ENCODE measurements around the gene KCTD14. TPM values are rescaled to one million over a fixed set of nuclear protein-coding genes. Genes with fewer than 3 reads are reported as not detected.

Gene KCTD14
- total RNA-seq, 1 experiment from 2014 or later, result 12.6 TPM

GRCh38 chr11:78021611-78022010, 1.5 kb downstream of the KCTD14 start (continued):
- TF ChIP-seq ZBTB43 (CRISPR knock-in tag; IDR thresholded peaks at IDR 0.05), result no peak
- TF ChIP-seq E2F4 (CRISPR knock-in tag; IDR thresholded peaks at IDR 0.05; ENCODE audit: borderline replicate concordance, low read depth), result no peak
- no peak for TF ChIP-seq SOX15 (CRISPR knock-in tag; IDR thresholded peaks at IDR 0.05)
- TF ChIP-seq EMX1 (CRISPR knock-in tag; IDR thresholded peaks at IDR 0.05), result no peak
- TF ChIP-seq ZNF671 (CRISPR knock-in tag; IDR thresholded peaks at IDR 0.05), result no peak

- Mint-ChIP-seq H3K9me3 (no peaks in the 10 kb centered on the region), H3K4me3 (no peak overlapping the region), H3K36me3 (peaks cover 15% of the 10 kb centered on the region; the same call in 1 of the 2 replicates), H3K4me1 (peaks cover 24% of the 10 kb centered on the region), H3K27ac (no peak overlapping the region), H3K27me3 (ENCODE audit: low read depth) (no peaks in the 10 kb centered on the region; the same call in 1 of the 2 replicates)
- CTCF ChIA-PET, result interaction anchor here (0.6 to 1.2 kb wide), 4 partner anchors 20 to 177 kb away, joined by 3 to 7 read pairs (median 4); partner anchors contain the start of gene INTS4
- TF ChIP-seq ETV6 (CRISPR knock-in tag; IDR thresholded peaks at IDR 0.05) (no peak), ESRRA (CRISPR knock-in tag; IDR thresholded peaks at IDR 0.05; ENCODE audit: borderline replicate concordance) (no peak), ZNF121 (CRISPR knock-in tag; IDR thresholded peaks at IDR 0.05) (no peak), NFYB (CRISPR knock-in tag; conservative IDR thresholded peaks at IDR 0.05; ENCODE audit: low read depth) (no peak), ZBTB21 (CRISPR knock-in tag; IDR thresholded peaks at IDR 0.05; ENCODE audit: borderline replicate concordance) (no peak), GRHL2 (CRISPR knock-in tag; IDR thresholded peaks at IDR 0.05; ENCODE audit: insufficient replicate concordance, severe bottlenecking) (no peak), NR1H2 (CRISPR knock-in tag; IDR thresholded peaks at IDR 0.05) (no peak), CTCF (IDR thresholded peaks at IDR 0.05) (no peak)
- POLR2A ChIA-PET, result no interaction called here
- DNase-seq (ENCODE audit: low spot score) (no peak), ATAC-seq (no peak)
These were observed 2.8 kb downstream of the KCTD14 start for GRCh38 chr11:78020246-78020645.

- POLR2A ChIA-PET, result no interaction called here
- H3K27ac Mint-ChIP-seq, result no peak overlapping the region
- TF ChIP-seq ERG (CRISPR knock-in tag; IDR thresholded peaks at IDR 0.05) (no peak), ARID4B (CRISPR knock-in tag; IDR thresholded peaks at IDR 0.05; ENCODE audit: borderline replicate concordance) (no peak), ZNF396 (CRISPR knock-in tag; IDR thresholded peaks at IDR 0.05; ENCODE audit: borderline replicate concordance) (no peak), IRF1 (CRISPR knock-in tag; IDR thresholded peaks at IDR 0.05) (no peak), AFF4 (CRISPR knock-in tag; IDR thresholded peaks at IDR 0.05; ENCODE audit: borderline replicate concordance) (no peak), MXD4 (CRISPR knock-in tag; IDR thresholded peaks at IDR 0.05; ENCODE audit: borderline replicate concordance) (no peak)
These were observed 3.3 kb downstream of the KCTD14 start for GRCh38 chr11:78019808-78020207.

More at GRCh38 chr11:78019808-78020207, 3.3 kb downstream of the KCTD14 start:
- Mint-ChIP-seq H3K4me3 (no peak overlapping the region), H3K9me3 (no peaks in the 10 kb centered on the region), H3K27me3 (ENCODE audit: low read depth) (no peaks in the 10 kb centered on the region; the same call in 1 of the 2 replicates), H3K36me3 (peaks cover 16% of the 10 kb centered on the region; the same call in 1 of the 2 replicates), H3K4me1 (peaks cover 24% of the 10 kb centered on the region)
- DNase-seq (ENCODE audit: low spot score) (no peak), ATAC-seq (no peak)
- CTCF ChIA-PET, result interaction anchor here (1.2 kb wide), 1 partner anchor 21 kb away, joined by 4 read pairs; no protein-coding TSS in a partner anchor

Measured in WTC11 (cell line).